B cell (primary cell): ENCODE measurements around the gene CD300LD. TPM values are rescaled to one million over a fixed set of nuclear protein-coding genes. Genes with fewer than 3 reads are reported as not detected.

Source experiments
- ATAC-seq: fragments of 200-7000 bp; cut with Tn5 transposase; one replicate; pipeline ENCODE4 v1.10.0; 2021; ENCODE audit warnings: low read depth, mild to moderate bottlenecking, moderate number of reproducible peaks, moderate library complexity
- CTCF ChIA-PET: fragments of 350-600 bp; sonication (Branson Sonifier 250); formaldehyde crosslinking; loops from one replicate; lab custom pipeline; 2021; ENCODE audit warnings: antibody characterized with exemption, inconsistent platforms; lab: Charles Lee
- POLR2A ChIA-PET: fragments of 350-600 bp; sonication (Branson Sonifier 250); formaldehyde crosslinking; loops from one replicate; lab custom pipeline; 2021; ENCODE audit warnings: antibody characterized with exemption; lab: Charles Lee
- DNase-seq: peaks from one replicate; pipeline ENCODE4 v3.0.0; 2013
- H2AFZ ChIP-seq: 2 replicates; pipeline ENCODE4 v1.6.1; 2012; ENCODE audit warnings: mild to moderate bottlenecking, low read depth, low read length; ENCODE audit not compliant: insufficient read depth, poor library complexity, severe bottlenecking
- H3K27ac ChIP-seq, 2 donors: 1 replicate in 1 of 2; 2 replicates in 1 of 2; pipeline ENCODE4 v1.5.1; 2012 to 2013; ENCODE audit warnings: low read length in 2 of 2, mild to moderate bottlenecking in 2 of 2, moderate library complexity in 1 of 2
- H3K27me3 ChIP-seq, 4 experiments: fragments of 200-600 bp in 1 of 4; sonication (generic) in 1 of 4; replicated peaks in 1 of 4; 1 replicate in 2 of 4; 2 replicates in 2 of 4; pipeline versions ENCODE4 v1.6.1 to v1.7.0; 2013 to 2016; ENCODE audit warnings: low read length in 3 of 4, mild to moderate bottlenecking in 2 of 4, mixed read lengths in 1 of 4, moderate library complexity in 1 of 4; ENCODE audit not compliant: insufficient read depth in 4 of 4, control insufficient read depth in 3 of 4; ENCODE audit errors: control extremely low read depth in 1 of 4
- H3K36me3 ChIP-seq, 2 experiments: replicated peaks in 1 of 2; 1 replicate in 1 of 2; 2 replicates in 1 of 2; pipeline versions ENCODE4 v1.6.1 to v1.7.1; 2013; ENCODE audit warnings: low read length in 1 of 2; ENCODE audit not compliant: insufficient read depth in 2 of 2, control insufficient read depth in 1 of 2; ENCODE audit errors: control extremely low read depth in 1 of 2, extremely low read depth in 1 of 2
- H3K4me1 ChIP-seq, 2 donors: fragments of 200-600 bp in 1 of 2; sonication (generic) in 1 of 2; 1 replicate in 1 of 2; 2 replicates in 1 of 2; pipeline versions ENCODE4 v1.5.1 to v1.6.1; 2013 to 2017; ENCODE audit warnings: low read length in 2 of 2; ENCODE audit not compliant: control insufficient read depth in 2 of 2, insufficient read depth in 2 of 2
- H3K4me2 ChIP-seq: replicated peaks from 2 replicates; pipeline ENCODE3; 2012; ENCODE audit warnings: mild to moderate bottlenecking, low read depth, low read length; ENCODE audit not compliant: poor library complexity, severe bottlenecking
- H3K4me3 ChIP-seq, 5 experiments: fragments of 200-600 bp in 1 of 5; sonication (generic) in 1 of 5; 1 replicate in 3 of 5; 2 replicates in 2 of 5; pipeline versions ENCODE4 v1.5.1 to v1.7.0; 2011 to 2016; ENCODE audit warnings: low read length in 4 of 5, mild to moderate bottlenecking in 4 of 5, low read depth in 2 of 5, control low read depth in 1 of 5, moderate library complexity in 1 of 5; ENCODE audit not compliant: insufficient read depth in 1 of 5; ENCODE audit errors: control extremely low read depth in 1 of 5, extremely low read depth in 1 of 5
- H3K79me2 ChIP-seq: fragments of 200-600 bp; sonication (generic); one replicate; pipeline ENCODE4 v1.6.0; 2016; ENCODE audit warnings: low read length; ENCODE audit not compliant: control insufficient read depth, insufficient read depth
- H3K9ac ChIP-seq: fragments of 200-600 bp; sonication (generic); 2 replicates; pipeline ENCODE4 v1.6.1; 2017; ENCODE audit warnings: mild to moderate bottlenecking, low read length, moderate library complexity
- H3K9me3 ChIP-seq, 3 donors: one replicate each; pipeline versions ENCODE4 v1.6.1 to v1.7.1; 2013; ENCODE audit warnings: low read length in 2 of 3; ENCODE audit not compliant: control insufficient read depth in 2 of 3, insufficient read depth in 1 of 3; ENCODE audit errors: control extremely low read depth in 1 of 3
- H4K20me1 ChIP-seq: 2 replicates; pipeline ENCODE4 v1.6.0; 2012; ENCODE audit warnings: mild to moderate bottlenecking, low read length; ENCODE audit not compliant: insufficient read depth, control insufficient read depth, poor library complexity, severe bottlenecking
- H3K27ac Mint-ChIP-seq: one replicate; pipeline ENCODE4 v1.8.0; 2021; ENCODE audit warnings: mixed read lengths
- H3K27me3 Mint-ChIP-seq: one replicate; pipeline ENCODE4 v1.8.0; 2021; ENCODE audit warnings: mixed read lengths
- H3K4me1 Mint-ChIP-seq: one replicate; pipeline ENCODE4 v1.8.0; 2021; ENCODE audit warnings: mixed read lengths
- H3K4me3 Mint-ChIP-seq: one replicate; pipeline ENCODE4 v1.8.0; 2021; ENCODE audit warnings: mixed read lengths
- H3K9me3 Mint-ChIP-seq: one replicate; pipeline ENCODE4 v1.8.0; 2022; ENCODE audit warnings: mixed read lengths; ENCODE audit not compliant: insufficient read depth
- CTCF ChIP-seq: fragments of 200-600 bp; IDR thresholded peaks from one replicate; pipeline ENCODE4 v1.8.0; 2022; ENCODE audit warnings: antibody characterized with exemption, mild to moderate bottlenecking
- EZH2 ChIP-seq: IDR thresholded peaks from 2 replicates; pipeline ENCODE4 v1.6.1; 2012; ENCODE audit warnings: borderline replicate concordance, low read depth, mild to moderate bottlenecking, moderate library complexity, low read length; ENCODE audit not compliant: insufficient read depth, poor library complexity, severe bottlenecking
- WGBS: methylation state at CpG from one replicate; pipeline ENCODE4 v1.1.5; 2013; ENCODE audit warnings: missing lambda C conversion rate; ENCODE audit not compliant: insufficient coverage; 5-methylcytosine and 5-hydroxymethylcytosine counted together
- intact Hi-C: fragments of 100-400 bp; cut with micrococcal nuclease; formaldehyde crosslinking; loops from one replicate; pipeline ENCODE4 v1.10.0; 2022
- polyA plus RNA-seq: library from polyadenylated mRNA; depleted of rRNA; stranded (reverse); fragments of >200 nt; gene quantifications from 2 replicates; pipeline ENCODE4 v1.2.3, GENCODE V29; 2012
- total RNA-seq, 2 donors: library from RNA; stranded (reverse); fragments of 120-200 nt in 1 of 2; gene quantifications; 1 replicate in 1 of 2; 2 replicates in 1 of 2; pipeline versions ENCODE4 v1.2.3 to v1.2.4, GENCODE V29; 2013 to 2022

CD300LD gene
- total and polyA plus RNA-seq, 2 donors (not counting 1 experiment from before 2014, with no cell fraction given): not detected

- ATAC-seq (no peak), DNase-seq (no peak)
- H3K27me3 ChIP-seq: peaks cover 0 to 51% (median 11%) of the 10 kb centered on the region in 4 experiments
- Mint-ChIP-seq H3K27ac (no peak overlapping the region), H3K9me3 (no peaks in the 10 kb centered on the region), H3K4me1 (peaks cover 5% of the 10 kb centered on the region), H3K27me3 (peaks cover 58% of the 10 kb centered on the region), H3K4me3 (no peak overlapping the region)
- H3K9me3 ChIP-seq: peaks cover 0 to 3% (median 0%) of the 10 kb centered on the region in 3 donors
- ChIA-PET POLR2A (no interaction called here), CTCF (interaction anchor here (0.7 to 4.6 kb wide), 2 partner anchors 90 to 169 kb away, joined by 3 to 46 read pairs; partner anchors contain the start of gene RAB37)
- no peak overlapping the region for H2AFZ ChIP-seq
- H3K9ac ChIP-seq: no peak overlapping the region
- H3K36me3 ChIP-seq: no peaks in the 10 kb centered on the region
- intact Hi-C loops: loop anchor here (5.0 kb wide), 1 partner anchor 294 kb away; no protein-coding TSS in a partner anchor
- H3K4me3 ChIP-seq: no peak overlapping the region
- H3K4me1 ChIP-seq: peaks cover 15 to 18% of the 10 kb centered on the region in 2 donors
- TF ChIP-seq CTCF (no peak), EZH2 (no peak)
- H4K20me1 ChIP-seq: no peaks in the 10 kb centered on the region
- H3K4me2 ChIP-seq: no peak overlapping the region
- H3K27ac ChIP-seq: no peak overlapping the region
- WGBS: 89% methylated on average over 3 of the region's 4 CpGs
- H3K79me2 ChIP-seq: no peaks in the 10 kb centered on the region
These were observed 23.8 kb downstream of the CD300LD start for GRCh38 chr17:74568106-74568873.

- no peaks in the 10 kb centered on the region for H3K36me3 ChIP-seq
- Mint-ChIP-seq H3K27ac (no peak within 1 kb of the TSS), H3K4me3 (no peak within 1 kb of the TSS), H3K4me1 (peaks cover 5% of the 10 kb centered on the region), H3K27me3 (peaks cover 57% of the 10 kb centered on the region), H3K9me3 (no peaks in the 10 kb centered on the region)
- peaks cover 0 to 3% (median 0%) of the 10 kb centered on the region in 3 donors for H3K9me3 ChIP-seq
- WGBS: no CpG with 5 or more reads among the region's 2 CpGs
- peaks cover 0 to 51% (median 6%) of the 10 kb centered on the region in 4 experiments for H3K27me3 ChIP-seq
- ATAC-seq (no peak), DNase-seq (no peak)
- intact Hi-C loops: loop anchor here (5.0 kb wide), 1 partner anchor 295 kb away; no protein-coding TSS in a partner anchor
- TF ChIP-seq EZH2: no peak
- TF ChIP-seq CTCF: no peak
- H3K9ac ChIP-seq: no peak within 1 kb of the TSS
- H2AFZ ChIP-seq: no peak within 1 kb of the TSS
- no peaks in the 10 kb centered on the region for H4K20me1 ChIP-seq
- H3K27ac ChIP-seq: no peak within 1 kb of the TSS
- H3K79me2 ChIP-seq: no peaks in the 10 kb centered on the region
- H3K4me1 ChIP-seq: peaks cover 15 to 18% of the 10 kb centered on the region in 2 donors
- H3K4me3 ChIP-seq: no peak within 1 kb of the TSS
- ChIA-PET CTCF (interaction anchor here (0.7 to 4.6 kb wide), 11 partner anchors 33 to 224 kb away, joined by 3 to 46 read pairs (median 7); partner anchors contain the start of gene RAB37), POLR2A (no interaction called here)
- peak within 1 kb of the TSS; percentile 9 for H3K4me2 ChIP-seq
These were observed 24.7 kb downstream of the CD300LD start, which contains the start of gene CD300H for GRCh38 chr17:74567397-74567796. CD300H (minus strand) TSS chr17:74567509.
